ENCODE measurements around the gene KNTC1. TPM values are rescaled to one million over a fixed set of nuclear protein-coding genes. Genes with fewer than 3 reads are reported as not detected.

KNTC1 gene
- total and polyA plus RNA-seq, 4 donors, result 15.0 to 27.9 (median 25.5) TPM

DNA sequence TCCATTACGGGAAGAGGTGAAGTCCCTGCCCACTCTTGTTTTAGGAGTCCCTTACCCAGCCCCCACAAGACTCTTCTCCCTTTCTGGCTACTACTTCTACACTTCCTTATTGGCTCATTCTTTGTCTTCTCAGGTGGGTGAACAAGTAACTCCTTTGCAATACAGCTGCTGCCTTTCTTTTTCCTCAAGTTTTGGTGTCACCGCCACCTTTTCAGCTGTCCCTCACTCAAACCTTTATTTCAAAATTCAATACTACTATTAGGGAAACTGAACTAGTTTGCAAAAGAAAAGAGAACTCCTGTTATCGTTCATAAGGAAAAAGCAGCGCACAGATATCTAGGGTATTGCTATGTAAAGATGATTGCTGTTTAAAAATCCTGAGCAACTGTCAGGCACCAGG is 6.4 kb upstream of the KNTC1 start:
- H3K4me3 ChIP-seq (ENCODE audit: low read depth, low read length), result no peak overlapping the region
- no peaks in the 10 kb centered on the region for H3K27me3 ChIP-seq (ENCODE audit: control insufficient read depth, insufficient read depth, low read length)
- 100% methylated on average over 3 of the region's 4 CpGs for WGBS (ENCODE audit: insufficient coverage)
- DNase-seq (ENCODE audit: low read depth in 4 of 6, low spot score in 6 of 6), result no peak
- no peaks in the 10 kb centered on the region for H3K9me3 ChIP-seq (ENCODE audit: control insufficient read depth, insufficient read depth, low read length)
- peaks cover 34% of the 10 kb centered on the region for H3K36me3 ChIP-seq (ENCODE audit: control insufficient read depth, insufficient read depth, low read length)
- H3K27ac ChIP-seq (ENCODE audit: low read depth, low read length), result no peak overlapping the region
- H3K4me1 ChIP-seq (ENCODE audit: control insufficient read depth, insufficient read depth, low read length), result peaks cover 6% of the 10 kb centered on the region

DNA sequence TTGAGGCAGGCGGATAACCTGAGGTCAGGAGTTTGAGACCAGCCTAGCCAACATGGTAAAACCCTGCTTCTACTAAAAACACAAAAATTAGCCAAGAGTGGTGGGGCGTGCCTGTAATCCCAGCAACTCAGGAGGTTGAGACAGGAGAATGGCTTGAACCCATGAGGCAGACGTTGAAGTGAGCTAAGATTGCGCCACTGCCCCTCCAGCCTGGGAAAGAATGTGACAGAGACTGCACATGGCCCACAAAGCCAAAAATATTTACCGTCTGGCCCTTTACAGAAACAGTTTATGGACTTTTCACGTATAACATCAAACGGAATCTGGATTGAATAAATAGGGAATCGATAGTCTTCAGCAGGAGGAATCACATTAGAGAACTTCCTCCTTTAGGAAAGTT is 3.8 kb upstream of the KNTC1 start:
- Histone ChIP-seq H3K9me3 (ENCODE audit: control insufficient read depth, insufficient read depth, low read length) (no peaks in the 10 kb centered on the region), H3K36me3 (ENCODE audit: control insufficient read depth, insufficient read depth, low read length) (peaks cover 16% of the 10 kb centered on the region), H3K27me3 (ENCODE audit: control insufficient read depth, insufficient read depth, low read length) (no peaks in the 10 kb centered on the region), H3K4me1 (ENCODE audit: control insufficient read depth, insufficient read depth, low read length) (peaks cover 12% of the 10 kb centered on the region), H3K27ac (ENCODE audit: low read depth, low read length) (no peak overlapping the region), H3K4me3 (ENCODE audit: low read depth, low read length) (no peak overlapping the region)
- WGBS (ENCODE audit: insufficient coverage), result 71% methylated on average over 3 of the region's 8 CpGs
- DNase-seq (ENCODE audit: low read depth in 4 of 6, low spot score in 6 of 6), result no peak

DNA sequence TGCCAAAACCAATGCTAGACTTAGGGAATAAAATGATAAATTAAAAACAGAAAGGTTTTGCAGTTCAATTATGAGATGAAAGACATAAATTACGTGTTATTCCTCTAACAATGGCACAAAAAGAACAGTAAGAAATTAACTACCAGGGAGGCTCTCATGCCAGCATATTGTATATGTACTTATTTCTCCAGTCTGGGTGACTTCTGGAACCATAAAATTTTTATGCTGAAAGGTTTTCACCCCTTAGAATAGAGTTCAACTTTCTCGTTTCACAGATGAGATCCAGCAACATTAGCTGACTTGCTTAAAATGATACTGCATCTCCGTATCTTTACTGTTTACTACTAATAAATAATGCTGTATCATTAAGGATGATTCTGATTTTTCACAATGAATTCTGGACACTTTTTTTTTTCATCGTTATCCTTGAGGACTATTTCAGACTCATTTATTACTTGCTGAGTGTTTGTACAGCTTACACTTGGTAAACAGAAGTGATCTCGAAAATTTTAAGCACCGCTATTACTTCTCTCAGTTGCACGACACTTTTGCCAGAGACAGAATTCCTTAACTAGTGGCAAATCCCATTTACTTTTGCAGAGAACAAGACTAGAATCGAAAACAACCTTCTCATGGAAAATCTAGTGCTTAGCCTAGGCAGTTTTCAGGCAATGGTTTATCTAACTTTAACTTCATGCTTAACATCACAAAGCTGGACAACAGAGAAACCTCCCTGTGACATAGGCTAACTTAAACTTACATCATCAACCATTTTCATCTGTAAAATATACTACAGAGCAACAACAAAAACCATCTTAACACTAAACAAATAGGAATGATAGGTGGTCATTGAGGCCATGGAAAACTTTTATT is 3.0 kb upstream of the KNTC1 start:
- H3K4me3 ChIP-seq (ENCODE audit: low read depth, low read length), result peak overlapping the region; percentile 54
- no peak for DNase-seq (ENCODE audit: low read depth in 4 of 6, low spot score in 6 of 6)
- peaks cover 12% of the 10 kb centered on the region for H3K4me1 ChIP-seq (ENCODE audit: control insufficient read depth, insufficient read depth, low read length)
- H3K27ac ChIP-seq (ENCODE audit: low read depth, low read length), result peak overlapping the region; percentile 16
- H3K36me3 ChIP-seq (ENCODE audit: control insufficient read depth, insufficient read depth, low read length), result peaks cover 13% of the 10 kb centered on the region
- no peaks in the 10 kb centered on the region for H3K27me3 ChIP-seq (ENCODE audit: control insufficient read depth, insufficient read depth, low read length)
- H3K9me3 ChIP-seq (ENCODE audit: control insufficient read depth, insufficient read depth, low read length), result no peaks in the 10 kb centered on the region
- 43% methylated on average over 4 of the region's 8 CpGs for WGBS (ENCODE audit: insufficient coverage)

DNA sequence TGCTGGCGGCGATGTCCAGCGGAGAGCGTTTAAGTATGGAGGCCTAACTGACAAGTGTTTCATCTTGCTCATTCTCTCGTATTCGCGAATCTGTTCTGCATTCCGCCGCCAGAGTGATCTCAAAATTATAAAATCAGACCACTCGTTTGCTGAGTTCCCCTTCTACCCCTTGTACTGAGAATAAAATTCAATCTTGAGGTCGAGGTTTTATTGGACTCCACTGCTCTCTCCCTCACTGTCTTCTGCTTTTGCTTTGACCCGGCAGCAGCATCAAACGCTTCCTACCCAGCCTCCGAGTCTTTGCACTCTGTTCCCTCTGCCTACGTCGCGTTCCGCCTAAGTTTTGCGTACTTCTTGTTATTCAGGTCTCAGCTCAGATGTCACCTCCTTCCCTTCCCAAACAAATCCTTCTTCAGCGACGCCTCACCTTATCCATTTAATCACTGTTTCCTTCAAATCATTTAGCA is 462 bp downstream of the KNTC1 start:
- H3K4me1 ChIP-seq (ENCODE audit: control insufficient read depth, insufficient read depth, low read length), result peaks cover 12% of the 10 kb centered on the region
- H3K27me3 ChIP-seq (ENCODE audit: control insufficient read depth, insufficient read depth, low read length), result no peaks in the 10 kb centered on the region
- H3K4me3 ChIP-seq (ENCODE audit: low read depth, low read length), result peak overlapping the region; percentile 94
- H3K27ac ChIP-seq (ENCODE audit: low read depth, low read length), result peak overlapping the region; percentile 49
- no peak for DNase-seq (ENCODE audit: low read depth in 4 of 6, low spot score in 6 of 6)
- 0% methylated on average over 13 of the region's 21 CpGs for WGBS (ENCODE audit: insufficient coverage)
- peaks cover 3% of the 10 kb centered on the region for H3K36me3 ChIP-seq (ENCODE audit: control insufficient read depth, insufficient read depth, low read length)
- H3K9me3 ChIP-seq (ENCODE audit: control insufficient read depth, insufficient read depth, low read length), result no peaks in the 10 kb centered on the region

DNA sequence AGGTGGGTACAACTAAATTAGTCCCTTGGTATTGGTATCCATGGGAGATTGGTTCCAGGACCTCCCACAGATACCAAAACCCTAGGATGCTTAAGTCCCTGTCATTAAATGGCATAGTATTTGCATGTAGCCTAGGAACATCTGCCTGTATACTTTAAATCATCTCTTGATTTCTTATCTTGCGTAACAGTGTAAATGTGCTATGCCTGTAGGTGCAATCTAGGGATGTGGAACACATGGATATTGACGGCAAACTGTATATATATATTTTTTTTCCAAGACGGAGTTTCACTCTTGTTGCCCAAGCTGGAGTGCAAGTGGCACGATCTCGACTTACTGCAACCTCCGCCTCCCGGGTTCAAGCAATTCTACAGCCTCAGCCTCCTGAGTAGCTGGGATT is 1.5 kb downstream of the KNTC1 start:
- Histone ChIP-seq H3K4me1 (ENCODE audit: control insufficient read depth, insufficient read depth, low read length) (peaks cover 6% of the 10 kb centered on the region), H3K36me3 (ENCODE audit: control insufficient read depth, insufficient read depth, low read length) (peaks cover 3% of the 10 kb centered on the region), H3K4me3 (ENCODE audit: low read depth, low read length) (no peak overlapping the region), H3K27me3 (ENCODE audit: control insufficient read depth, insufficient read depth, low read length) (no peaks in the 10 kb centered on the region), H3K27ac (ENCODE audit: low read depth, low read length) (no peak overlapping the region), H3K9me3 (ENCODE audit: control insufficient read depth, insufficient read depth, low read length) (no peaks in the 10 kb centered on the region)
- WGBS (ENCODE audit: insufficient coverage), result 97% methylated on average over 4 of the region's 7 CpGs
- DNase-seq (ENCODE audit: low read depth in 4 of 6, low spot score in 6 of 6), result no peak

DNA sequence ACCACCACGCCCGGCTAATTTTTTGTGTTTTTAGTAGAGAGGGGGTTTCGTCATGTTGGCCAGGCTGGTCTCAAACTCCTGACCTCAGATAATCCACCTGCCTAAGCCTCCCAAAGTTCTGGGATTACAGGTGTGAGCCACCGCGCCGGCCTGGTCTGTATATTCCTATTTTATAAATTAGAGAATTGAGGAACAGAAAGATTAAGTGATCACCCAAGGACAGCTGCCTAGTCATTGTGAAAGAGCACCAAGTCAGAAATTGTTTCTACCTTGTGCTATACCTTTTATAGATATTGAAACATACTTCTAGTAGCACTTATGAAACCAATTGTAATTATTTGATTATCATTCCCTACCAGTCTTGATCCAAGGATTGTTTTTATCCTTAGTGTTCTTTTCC is 1.9 kb downstream of the KNTC1 start:
- no CpG with 5 or more reads among the region's 6 CpGs for WGBS (ENCODE audit: insufficient coverage)
- Histone ChIP-seq H3K27me3 (ENCODE audit: control insufficient read depth, insufficient read depth, low read length) (no peaks in the 10 kb centered on the region), H3K27ac (ENCODE audit: low read depth, low read length) (no peak overlapping the region), H3K9me3 (ENCODE audit: control insufficient read depth, insufficient read depth, low read length) (no peaks in the 10 kb centered on the region), H3K4me3 (ENCODE audit: low read depth, low read length) (no peak overlapping the region), H3K36me3 (ENCODE audit: control insufficient read depth, insufficient read depth, low read length) (peaks cover 3% of the 10 kb centered on the region), H3K4me1 (ENCODE audit: control insufficient read depth, insufficient read depth, low read length) (peaks cover 6% of the 10 kb centered on the region)
- DNase-seq (ENCODE audit: low read depth in 4 of 6, low spot score in 6 of 6), result no peak

DNA sequence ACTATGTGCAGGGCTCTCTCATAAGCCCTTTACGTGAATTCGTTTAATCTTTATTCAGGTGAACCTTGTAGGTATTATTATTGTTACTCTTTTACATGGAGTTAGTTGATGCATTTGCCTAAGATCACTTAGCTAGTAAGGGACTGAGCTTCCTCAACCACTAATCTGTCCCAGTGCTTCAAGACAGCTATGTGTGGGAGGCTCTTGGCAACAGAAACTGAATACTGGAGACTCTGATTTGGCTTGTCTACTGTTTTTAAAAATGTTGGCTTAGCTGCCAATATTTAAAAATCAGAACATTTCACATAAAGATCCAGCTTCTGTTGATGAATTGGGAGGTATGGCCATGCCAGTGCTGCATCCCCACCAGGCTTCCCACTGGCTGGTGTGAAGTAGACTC is 6.8 kb downstream of the KNTC1 start:
- WGBS (ENCODE audit: insufficient coverage), result no CpG with 5 or more reads among the region's 2 CpGs
- peaks cover 5% of the 10 kb centered on the region for H3K36me3 ChIP-seq (ENCODE audit: control insufficient read depth, insufficient read depth, low read length)
- H3K4me3 ChIP-seq (ENCODE audit: low read depth, low read length), result no peak overlapping the region
- H3K27me3 ChIP-seq (ENCODE audit: control insufficient read depth, insufficient read depth, low read length), result no peaks in the 10 kb centered on the region
- no peak overlapping the region for H3K27ac ChIP-seq (ENCODE audit: low read depth, low read length)
- peak in 1 of 6 donors; percentile 48 for DNase-seq (ENCODE audit: low read depth in 4 of 6, low spot score in 6 of 6)
- H3K4me1 ChIP-seq (ENCODE audit: control insufficient read depth, insufficient read depth, low read length), result no peaks in the 10 kb centered on the region
- no peaks in the 10 kb centered on the region for H3K9me3 ChIP-seq (ENCODE audit: control insufficient read depth, insufficient read depth, low read length)

DNA sequence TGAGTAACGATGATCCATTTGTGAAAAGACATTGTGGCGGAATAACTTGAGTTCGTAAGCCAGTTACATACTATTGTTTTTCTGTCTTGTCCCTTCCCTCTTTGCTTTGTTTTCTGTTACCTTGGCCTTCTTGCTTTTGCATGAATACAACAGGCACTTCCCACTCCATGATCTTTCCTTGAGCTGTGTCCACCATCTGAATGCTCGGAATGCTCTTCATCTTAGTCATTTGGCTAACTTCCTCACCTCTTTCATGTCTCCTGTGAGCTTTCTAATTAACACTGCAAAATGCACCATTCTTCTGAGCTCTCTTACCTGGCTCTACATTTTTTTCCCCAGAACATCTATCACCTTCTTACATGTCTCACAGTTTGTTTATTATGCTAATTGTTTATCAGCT is 10.0 kb downstream of the KNTC1 start:
- no peak for DNase-seq (ENCODE audit: low read depth in 4 of 6, low spot score in 6 of 6)
- Histone ChIP-seq H3K27me3 (ENCODE audit: control insufficient read depth, insufficient read depth, low read length) (no peaks in the 10 kb centered on the region), H3K36me3 (ENCODE audit: control insufficient read depth, insufficient read depth, low read length) (peaks cover 14% of the 10 kb centered on the region), H3K4me1 (ENCODE audit: control insufficient read depth, insufficient read depth, low read length) (no peaks in the 10 kb centered on the region), H3K27ac (ENCODE audit: low read depth, low read length) (no peak overlapping the region), H3K4me3 (ENCODE audit: low read depth, low read length) (no peak overlapping the region), H3K9me3 (ENCODE audit: control insufficient read depth, insufficient read depth, low read length) (no peaks in the 10 kb centered on the region)
- whole genome bisulfite sequencing (ENCODE audit: insufficient coverage), result 96% methylated on average over 3 of the region's 4 CpGs

DNA sequence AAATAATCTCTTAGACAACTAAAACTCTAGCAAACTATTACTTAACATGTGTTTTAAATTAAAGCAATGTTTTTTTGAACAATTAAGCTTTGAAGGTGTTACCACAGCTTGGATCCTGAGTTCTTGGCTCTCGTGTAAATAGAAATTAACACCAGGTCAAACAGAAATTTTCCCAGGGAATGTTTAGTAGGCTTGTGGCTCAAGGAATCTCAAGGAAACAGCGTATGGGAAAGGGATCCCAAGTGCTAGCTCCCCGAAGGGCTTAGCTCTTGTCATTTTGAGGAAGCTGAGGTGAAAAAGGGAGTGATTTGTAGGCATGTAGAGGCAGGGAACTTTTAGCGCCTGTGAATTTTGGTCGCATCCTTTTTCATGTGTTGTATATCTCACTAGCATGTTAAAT is 11.4 kb downstream of the KNTC1 start:
- Histone ChIP-seq H3K4me1 (ENCODE audit: control insufficient read depth, insufficient read depth, low read length) (no peaks in the 10 kb centered on the region), H3K36me3 (ENCODE audit: control insufficient read depth, insufficient read depth, low read length) (peaks cover 15% of the 10 kb centered on the region), H3K27ac (ENCODE audit: low read depth, low read length) (no peak overlapping the region), H3K9me3 (ENCODE audit: control insufficient read depth, insufficient read depth, low read length) (no peaks in the 10 kb centered on the region), H3K4me3 (ENCODE audit: low read depth, low read length) (no peak overlapping the region), H3K27me3 (ENCODE audit: control insufficient read depth, insufficient read depth, low read length) (no peaks in the 10 kb centered on the region)
- 93% methylated on average over 3 of the region's 5 CpGs for WGBS (ENCODE audit: insufficient coverage)
- no peak for DNase-seq (ENCODE audit: low read depth in 4 of 6, low spot score in 6 of 6)

DNA sequence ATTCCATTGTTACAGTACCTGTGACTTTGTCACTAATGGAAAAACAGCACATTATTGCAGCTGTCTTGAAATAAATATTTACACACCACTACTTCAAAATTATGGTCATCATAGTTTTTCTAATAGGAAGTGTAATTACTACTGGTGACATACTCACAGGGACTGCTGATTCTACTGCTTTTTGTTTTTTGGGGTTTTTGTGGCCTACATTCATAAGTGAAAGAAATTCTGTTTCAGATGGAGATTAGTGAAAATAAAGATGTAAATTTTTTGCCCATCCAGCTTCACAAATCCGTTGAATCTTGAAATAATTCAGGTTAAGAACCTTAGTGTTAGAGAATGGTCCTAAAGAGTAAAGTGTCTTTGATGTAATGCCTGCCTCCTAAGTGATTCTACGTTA is 17.5 kb downstream of the KNTC1 start:
- Histone ChIP-seq H3K4me3 (ENCODE audit: low read depth, low read length) (no peak overlapping the region), H3K27me3 (ENCODE audit: control insufficient read depth, insufficient read depth, low read length) (no peaks in the 10 kb centered on the region), H3K27ac (ENCODE audit: low read depth, low read length) (no peak overlapping the region), H3K9me3 (ENCODE audit: control insufficient read depth, insufficient read depth, low read length) (no peaks in the 10 kb centered on the region), H3K4me1 (ENCODE audit: control insufficient read depth, insufficient read depth, low read length) (no peaks in the 10 kb centered on the region), H3K36me3 (ENCODE audit: control insufficient read depth, insufficient read depth, low read length) (peaks cover 28% of the 10 kb centered on the region)
- DNase-seq (ENCODE audit: low read depth in 4 of 6, low spot score in 6 of 6), result no peak
- WGBS (ENCODE audit: insufficient coverage), result no CpG with 5 or more reads among the region's 2 CpGs
